Measurements from ENCODE around the gene GRIK4. TPM values are rescaled to one million over a fixed set of nuclear protein-coding genes. Genes with fewer than 3 reads are reported as not detected.

Gene GRIK4
- total RNA-seq, 1 experiment from 2014 or later = 3.3 TPM

DNA sequence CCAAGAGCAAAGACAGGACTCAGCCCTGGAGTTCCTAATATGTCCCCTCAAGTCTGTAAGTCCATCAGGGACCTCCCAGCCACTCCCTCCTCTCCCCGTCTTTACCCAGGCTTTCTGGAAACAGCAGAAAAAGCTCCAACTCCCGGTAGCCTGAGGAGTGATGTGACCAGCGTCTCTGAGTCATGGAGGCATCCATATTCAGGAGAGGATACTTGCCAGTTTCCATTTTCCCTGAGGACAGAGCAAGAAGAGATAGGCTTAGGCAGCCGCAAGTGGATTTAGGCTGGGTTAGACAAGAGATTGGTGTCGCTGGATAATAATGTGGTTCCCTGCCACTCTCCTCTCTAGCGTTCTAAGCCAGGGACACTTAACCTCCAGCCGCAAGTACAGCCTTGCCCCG is 206.6 kb downstream of the GRIK4 start (continued):
- TF ChIP-seq NR1H2 (CRISPR knock-in tag; IDR thresholded peaks at IDR 0.05) = no peak
- TF ChIP-seq NR2C2 (CRISPR knock-in tag; IDR thresholded peaks at IDR 0.05) = no peak
- no peak for TF ChIP-seq ELF4 (CRISPR knock-in tag; IDR thresholded peaks at IDR 0.05; ENCODE audit: low read depth)

DNA sequence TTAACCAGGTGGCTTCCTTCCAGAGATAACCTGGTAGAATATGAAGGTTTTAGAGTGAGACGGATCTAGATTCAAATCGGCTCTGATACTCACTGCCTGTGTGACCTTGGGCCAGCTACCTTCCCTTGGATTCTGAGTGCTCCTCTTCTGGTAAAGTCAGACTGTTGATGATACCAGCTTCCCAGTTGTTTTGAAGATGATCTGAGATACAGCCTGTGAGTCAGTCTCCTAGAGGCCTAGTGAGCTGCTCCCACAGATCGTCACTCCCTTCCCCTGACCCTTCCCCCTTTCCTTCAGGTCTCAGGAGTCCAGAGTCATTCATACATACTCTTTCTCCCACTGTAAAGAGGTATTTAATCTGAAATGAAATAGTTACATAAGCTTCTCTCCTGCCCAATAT is 207.8 kb downstream of the GRIK4 start:
- no peaks in the 10 kb centered on the region; the same call in 1 of the 2 replicates for H3K27me3 Mint-ChIP-seq (ENCODE audit: low read depth)
- ChIA-PET CTCF (interaction anchor here (1.0 to 3.7 kb wide), 7 partner anchors 23 to 217 kb away, joined by 4 to 15 read pairs (median 6); no protein-coding TSS in a partner anchor), POLR2A (no interaction called here)
- no peak overlapping the region for H3K4me3 Mint-ChIP-seq
- H3K4me1 Mint-ChIP-seq = peaks cover 47% of the 10 kb centered on the region
- no peak for TF ChIP-seq SMAD4 (CRISPR knock-in tag; IDR thresholded peaks at IDR 0.05)
- TF ChIP-seq ZNF232 (CRISPR knock-in tag; IDR thresholded peaks at IDR 0.05) = no peak
- no peaks in the 10 kb centered on the region for H3K9me3 Mint-ChIP-seq
- DNase-seq (ENCODE audit: low spot score) = no peak
- H3K36me3 Mint-ChIP-seq = no peaks in the 10 kb centered on the region
- ATAC-seq = no peak
- no peak overlapping the region for H3K27ac Mint-ChIP-seq

DNA sequence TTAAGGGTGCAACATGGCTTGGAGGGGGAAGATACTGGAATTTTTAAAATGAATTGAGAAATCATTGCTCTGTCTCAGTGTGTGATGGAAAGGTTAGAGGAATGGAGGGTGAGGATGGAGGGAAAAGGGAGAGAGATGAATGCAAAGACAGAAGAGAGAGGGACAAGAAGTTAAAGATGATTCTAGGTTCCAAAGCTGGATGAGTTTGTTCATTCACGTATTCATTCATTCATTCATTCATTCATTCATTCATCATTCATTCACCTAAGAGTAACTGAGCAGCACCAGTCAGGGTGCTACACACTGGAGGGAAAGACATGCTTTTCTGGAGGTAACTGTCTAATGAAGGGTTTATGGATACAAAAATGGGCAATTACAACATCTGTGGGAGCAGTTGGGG is 209.2 kb downstream of the GRIK4 start:
- H3K27me3 Mint-ChIP-seq (ENCODE audit: low read depth) = no peaks in the 10 kb centered on the region; the same call in 1 of the 2 replicates
- H3K27ac Mint-ChIP-seq = no peak overlapping the region
- peaks cover 4% of the 10 kb centered on the region for H3K9me3 Mint-ChIP-seq
- no peak for DNase-seq (ENCODE audit: low spot score)
- peaks cover 33% of the 10 kb centered on the region for H3K4me1 Mint-ChIP-seq
- ChIA-PET CTCF (interaction anchor here (1.7 to 3.7 kb wide), 3 partner anchors 24 to 81 kb away, joined by 8 to 15 read pairs (median 8); no protein-coding TSS in a partner anchor), POLR2A (no interaction called here)
- no peak overlapping the region for H3K4me3 Mint-ChIP-seq
- no peak for TF ChIP-seq TP53 (CRISPR knock-in tag; IDR thresholded peaks at IDR 0.05)
- no peaks in the 10 kb centered on the region for H3K36me3 Mint-ChIP-seq
- ATAC-seq = no peak

DNA sequence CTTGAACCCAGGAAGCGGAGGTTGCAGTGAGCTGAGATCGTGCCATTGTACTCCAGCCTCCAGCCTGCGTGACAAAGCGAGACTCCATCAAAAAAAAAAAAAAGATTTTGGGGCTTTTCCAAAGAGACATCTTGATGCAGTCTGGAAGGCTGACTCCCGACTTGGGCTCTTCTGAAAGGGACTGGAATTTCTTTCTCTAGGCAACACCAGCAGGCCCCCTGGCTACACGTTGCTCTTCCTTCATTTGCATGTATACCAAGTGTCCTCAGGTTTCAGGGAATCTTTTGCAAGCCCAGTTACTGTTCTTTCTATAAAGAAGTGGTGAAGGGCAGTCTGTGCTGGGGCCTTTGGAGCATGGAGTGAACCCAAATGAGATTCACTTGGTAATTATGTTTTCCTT is 211.0 kb downstream of the GRIK4 start:
- ATAC-seq (peak; percentile 78), DNase-seq (ENCODE audit: low spot score) (peak; percentile 24)
- H3K4me3 Mint-ChIP-seq = no peak overlapping the region
- H3K4me1 Mint-ChIP-seq = peaks cover 29% of the 10 kb centered on the region
- peaks cover 4% of the 10 kb centered on the region for H3K9me3 Mint-ChIP-seq
- no peaks in the 10 kb centered on the region for H3K27me3 Mint-ChIP-seq (ENCODE audit: low read depth)
- no peaks in the 10 kb centered on the region for H3K36me3 Mint-ChIP-seq
- no peak for TF ChIP-seq ZNF416 (CRISPR knock-in tag; IDR thresholded peaks at IDR 0.05)
- TF ChIP-seq ELF4 (CRISPR knock-in tag; IDR thresholded peaks at IDR 0.05; ENCODE audit: low read depth) = no peak
- TF ChIP-seq, protein P1, sequence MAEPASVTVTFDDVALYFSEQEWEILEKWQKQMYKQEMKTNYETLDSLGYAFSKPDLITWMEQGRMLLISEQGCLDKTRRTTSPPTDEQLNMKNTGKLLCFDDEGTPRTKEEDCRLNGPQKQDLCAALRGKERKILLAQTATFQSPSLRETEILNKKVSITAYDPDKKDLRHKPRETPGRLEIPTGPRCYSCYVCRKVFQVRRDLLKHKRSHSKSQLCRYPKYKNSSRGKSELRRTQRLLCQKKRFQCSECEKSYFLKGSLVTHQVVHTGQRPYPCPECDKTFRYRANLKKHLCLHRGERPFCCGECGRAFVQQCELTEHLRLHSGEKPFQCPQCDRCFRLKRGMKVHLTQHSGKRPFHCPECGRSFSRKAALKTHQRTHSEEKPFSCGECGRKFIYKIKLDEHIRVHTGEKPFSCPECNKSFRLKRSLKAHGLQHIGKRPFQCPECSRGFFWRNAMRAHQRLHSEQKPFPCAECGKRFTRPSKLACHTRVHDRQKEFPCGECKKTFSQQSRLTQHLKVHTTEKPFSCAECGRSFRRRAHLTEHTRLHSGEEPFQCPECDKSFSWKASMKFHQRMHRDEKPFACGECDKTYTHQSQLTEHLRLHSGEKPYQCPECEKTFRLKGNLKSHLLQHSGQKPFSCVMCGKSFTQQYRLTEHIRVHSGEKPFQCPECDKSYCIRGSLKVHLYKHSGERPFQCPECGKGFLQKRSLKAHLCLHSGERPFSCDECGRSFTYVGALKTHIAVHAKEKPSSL (CRISPR knock-in tag; conservative IDR thresholded peaks at IDR 0.05) = no peak
- TF ChIP-seq NFYB (CRISPR knock-in tag; conservative IDR thresholded peaks at IDR 0.05; ENCODE audit: low read depth) = no peak
- no peak for TF ChIP-seq GABPB1 (CRISPR knock-in tag; IDR thresholded peaks at IDR 0.05)
- no peak for TF ChIP-seq CREB1 (CRISPR knock-in tag; IDR thresholded peaks at IDR 0.05)
- TF ChIP-seq, protein P2, sequence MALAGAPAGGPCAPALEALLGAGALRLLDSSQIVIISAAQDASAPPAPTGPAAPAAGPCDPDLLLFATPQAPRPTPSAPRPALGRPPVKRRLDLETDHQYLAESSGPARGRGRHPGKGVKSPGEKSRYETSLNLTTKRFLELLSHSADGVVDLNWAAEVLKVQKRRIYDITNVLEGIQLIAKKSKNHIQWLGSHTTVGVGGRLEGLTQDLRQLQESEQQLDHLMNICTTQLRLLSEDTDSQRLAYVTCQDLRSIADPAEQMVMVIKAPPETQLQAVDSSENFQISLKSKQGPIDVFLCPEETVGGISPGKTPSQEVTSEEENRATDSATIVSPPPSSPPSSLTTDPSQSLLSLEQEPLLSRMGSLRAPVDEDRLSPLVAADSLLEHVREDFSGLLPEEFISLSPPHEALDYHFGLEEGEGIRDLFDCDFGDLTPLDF (CRISPR knock-in tag; IDR thresholded peaks at IDR 0.05) = no peak
- no peak for TF ChIP-seq ZNF138 (CRISPR knock-in tag; conservative IDR thresholded peaks at IDR 0.05)
- TF ChIP-seq, protein P3, sequence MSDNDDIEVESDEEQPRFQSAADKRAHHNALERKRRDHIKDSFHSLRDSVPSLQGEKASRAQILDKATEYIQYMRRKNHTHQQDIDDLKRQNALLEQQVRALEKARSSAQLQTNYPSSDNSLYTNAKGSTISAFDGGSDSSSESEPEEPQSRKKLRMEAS (CRISPR knock-in tag; IDR thresholded peaks at IDR 0.05) = no peak
- TF ChIP-seq FOXJ3 (CRISPR knock-in tag; IDR thresholded peaks at IDR 0.05; ENCODE audit: borderline replicate concordance) = no peak
- ChIA-PET POLR2A (no interaction called here), CTCF (interaction anchor here (1.1 to 3.7 kb wide), 2 partner anchors 38 to 80 kb away, joined by 4 to 15 read pairs; no protein-coding TSS in a partner anchor)
- H3K27ac Mint-ChIP-seq = no peak overlapping the region

DNA sequence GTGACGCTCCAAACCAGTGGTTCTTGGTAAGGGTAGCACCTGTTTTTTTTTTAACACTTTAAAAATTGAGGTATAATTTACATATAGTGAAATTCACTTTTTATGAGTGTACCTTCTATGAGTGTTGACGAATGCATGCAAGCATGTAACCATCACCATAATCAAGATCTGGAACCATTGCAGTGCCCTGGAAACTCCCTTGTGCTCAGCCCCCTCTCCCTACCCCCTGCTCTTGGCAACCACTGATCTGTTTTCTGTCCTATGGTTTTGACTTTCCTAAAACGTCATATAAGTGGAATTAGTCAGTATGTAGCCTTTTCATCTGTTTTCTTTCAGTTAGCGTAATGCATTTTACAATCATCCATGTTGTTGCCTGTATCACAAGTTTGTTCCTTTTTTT is 212.2 kb downstream of the GRIK4 start:
- ATAC-seq (no peak), DNase-seq (ENCODE audit: low spot score) (no peak)
- no peak overlapping the region for H3K4me3 Mint-ChIP-seq
- peaks cover under 1% of the 10 kb centered on the region for H3K36me3 Mint-ChIP-seq
- H3K27ac Mint-ChIP-seq = no peak overlapping the region
- TF ChIP-seq ETV6 (CRISPR knock-in tag; IDR thresholded peaks at IDR 0.05) (no peak), SP1 (CRISPR knock-in tag; conservative IDR thresholded peaks at IDR 0.05) (no peak)
- TF ChIP-seq, protein P4, sequence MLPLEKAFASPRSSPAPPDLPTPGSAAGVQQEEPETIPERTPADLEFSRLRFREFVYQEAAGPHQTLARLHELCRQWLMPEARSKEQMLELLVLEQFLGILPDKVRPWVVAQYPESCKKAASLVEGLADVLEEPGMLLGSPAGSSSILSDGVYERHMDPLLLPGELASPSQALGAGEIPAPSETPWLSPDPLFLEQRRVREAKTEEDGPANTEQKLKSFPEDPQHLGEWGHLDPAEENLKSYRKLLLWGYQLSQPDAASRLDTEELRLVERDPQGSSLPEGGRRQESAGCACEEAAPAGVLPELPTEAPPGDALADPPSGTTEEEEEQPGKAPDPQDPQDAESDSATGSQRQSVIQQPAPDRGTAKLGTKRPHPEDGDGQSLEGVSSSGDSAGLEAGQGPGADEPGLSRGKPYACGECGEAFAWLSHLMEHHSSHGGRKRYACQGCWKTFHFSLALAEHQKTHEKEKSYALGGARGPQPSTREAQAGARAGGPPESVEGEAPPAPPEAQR (CRISPR knock-in tag; IDR thresholded peaks at IDR 0.05) = no peak
- H3K9me3 Mint-ChIP-seq = peaks cover 12% of the 10 kb centered on the region
- POLR2A ChIA-PET = no interaction called here
- CTCF ChIA-PET = no interaction called here
- no peaks in the 10 kb centered on the region for H3K27me3 Mint-ChIP-seq (ENCODE audit: low read depth)
- peaks cover 24% of the 10 kb centered on the region for H3K4me1 Mint-ChIP-seq

All from WTC11 (cell line).